ENCODE measurements around the gene C17orf78. TPM values are rescaled to one million over a fixed set of nuclear protein-coding genes. Genes with fewer than 3 reads are reported as not detected.
"Not testable (repeated sequence)": the region's sequence is repeated elsewhere in the genome, so short reads cannot be mapped to it uniquely, and the experiment has no call there.

The C17orf78 gene
- total RNA-seq, 2 experiments from 2014 or later, result not detected

DNA sequence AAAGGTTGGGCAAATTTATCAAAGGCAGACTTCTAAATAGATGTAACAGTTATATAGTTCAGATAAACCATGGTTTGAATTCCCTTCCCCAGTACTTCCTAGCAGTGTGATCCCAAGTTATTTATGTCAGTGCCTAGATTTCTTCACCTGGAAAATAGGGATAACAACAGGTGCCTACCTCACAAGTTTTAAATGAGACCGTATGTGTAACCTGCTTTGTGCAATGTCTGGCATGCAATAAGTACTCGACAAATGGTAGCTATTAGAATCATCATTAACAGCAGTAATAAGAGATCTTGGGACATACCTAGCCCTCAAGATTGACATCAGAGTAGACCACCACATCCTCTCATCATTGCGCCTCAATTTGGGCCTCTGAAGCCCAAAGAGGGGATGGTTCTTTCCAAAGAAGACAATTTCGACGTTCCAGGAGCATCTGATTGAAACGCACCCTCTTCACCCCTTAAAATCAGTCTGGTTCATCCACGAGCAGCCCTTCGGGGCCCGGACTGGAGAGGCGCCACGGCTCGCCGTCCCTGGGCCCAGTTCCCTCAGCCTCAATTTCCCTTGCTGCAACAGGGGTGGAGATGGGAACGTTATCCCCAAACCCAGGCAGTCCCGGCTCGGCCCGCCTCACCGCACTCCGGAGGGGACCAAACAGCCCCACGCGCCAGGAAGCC lies 30.3 kb downstream of the C17orf78 start:
- Mint-ChIP-seq H3K4me1 (peaks cover 35% of the 10 kb centered on the region), H3K36me3 (peaks cover 44% of the 10 kb centered on the region), H3K27ac (peak overlapping the region; percentile 97), H3K9me3 (no peaks in the 10 kb centered on the region), H3K27me3 (no peaks in the 10 kb centered on the region), H3K4me3 (peak overlapping the region; percentile 96)
- no peak for DNase-seq

DNA sequence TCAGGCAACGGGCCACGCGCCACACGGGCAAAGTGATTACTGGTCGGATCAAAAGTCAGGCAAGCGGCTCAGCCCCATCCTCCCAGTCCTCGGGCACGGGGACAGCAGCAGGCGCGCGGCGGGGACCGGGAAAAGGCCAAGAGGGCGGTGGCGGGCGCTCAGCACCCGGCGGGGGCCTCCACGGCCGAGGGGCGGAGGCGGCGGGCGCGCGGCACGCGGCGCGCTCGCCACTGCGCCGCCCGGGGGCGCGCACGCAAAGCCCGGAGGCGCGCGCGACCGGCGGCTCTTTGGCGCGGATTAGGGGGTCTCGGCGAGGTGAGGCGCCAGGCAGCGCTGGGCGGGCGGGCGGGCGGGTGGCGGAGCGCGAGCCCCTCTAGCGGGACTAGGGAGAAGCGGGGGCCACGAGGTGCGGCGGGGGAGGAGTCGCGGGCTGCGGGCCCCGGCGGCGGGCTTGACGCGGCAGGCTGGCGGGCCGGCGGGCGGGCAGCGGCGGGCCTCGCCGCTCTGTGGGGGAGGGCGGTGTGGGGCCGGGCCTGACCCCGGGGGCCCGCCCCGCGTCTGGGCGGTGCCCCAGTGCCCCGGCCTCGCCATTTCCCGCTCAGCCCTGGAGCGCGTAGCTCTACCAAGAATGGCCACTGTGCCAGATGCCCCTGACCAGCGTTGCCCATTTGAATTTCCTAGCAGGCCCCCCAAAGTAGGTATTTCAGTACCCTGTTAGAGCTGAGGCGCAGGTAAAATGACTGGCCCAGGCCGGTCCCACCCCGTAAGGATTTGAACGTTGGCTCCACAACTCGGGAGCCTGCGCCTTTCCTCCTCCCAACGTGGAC lies 31.1 kb downstream of the C17orf78 start, which contains the start of the genes ACACA and TADA2A:
Gene ACACA, minus strand, starts transcription at position 202 of the 827 bp plus-strand sequence. CDS start 537 bp downstream, outside the sequence.
Gene TADA2A, plus strand, starts transcription at position 252 of the 827 bp plus-strand sequence. CDS start 4,480 bp downstream, outside the sequence.
- no peaks in the 10 kb centered on the region for H3K27me3 Mint-ChIP-seq
- H3K36me3 Mint-ChIP-seq, result peaks cover 46% of the 10 kb centered on the region
- peaks cover 36% of the 10 kb centered on the region for H3K4me1 Mint-ChIP-seq
- DNase-seq, result peak; percentile 88
- H3K9me3 Mint-ChIP-seq, result no peaks in the 10 kb centered on the region
- peak within 1 kb of the TSS; percentile 96 for H3K4me3 Mint-ChIP-seq
- H3K27ac Mint-ChIP-seq, result peak within 1 kb of the TSS; percentile 97

DNA sequence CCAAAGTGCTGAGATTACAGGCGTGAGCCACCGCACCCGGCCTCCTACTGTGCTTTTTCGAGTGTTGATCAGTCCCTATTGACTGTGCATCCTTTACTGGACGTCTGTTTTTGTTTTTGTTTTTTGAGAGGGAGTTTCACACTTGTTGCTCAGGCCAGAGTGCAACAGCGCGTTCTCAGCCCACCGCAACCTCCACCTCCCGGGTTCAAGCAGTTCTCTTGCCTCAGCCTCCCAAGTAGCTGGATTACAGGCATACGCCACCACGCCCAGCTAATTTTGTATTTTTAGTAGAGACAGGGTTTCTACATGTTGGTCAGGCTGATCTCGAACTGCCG lies 32.3 kb downstream of the C17orf78 start:
- not testable (repeated sequence) for DNase-seq, H3K9me3 Mint-ChIP-seq, H3K27me3 Mint-ChIP-seq
- H3K36me3 Mint-ChIP-seq, result peaks cover 52% of the 10 kb centered on the region
- peak overlapping the region; percentile 89 for H3K4me3 Mint-ChIP-seq
- H3K27ac Mint-ChIP-seq, result peak overlapping the region; percentile 97
- H3K4me1 Mint-ChIP-seq, result peaks cover 36% of the 10 kb centered on the region

DNA sequence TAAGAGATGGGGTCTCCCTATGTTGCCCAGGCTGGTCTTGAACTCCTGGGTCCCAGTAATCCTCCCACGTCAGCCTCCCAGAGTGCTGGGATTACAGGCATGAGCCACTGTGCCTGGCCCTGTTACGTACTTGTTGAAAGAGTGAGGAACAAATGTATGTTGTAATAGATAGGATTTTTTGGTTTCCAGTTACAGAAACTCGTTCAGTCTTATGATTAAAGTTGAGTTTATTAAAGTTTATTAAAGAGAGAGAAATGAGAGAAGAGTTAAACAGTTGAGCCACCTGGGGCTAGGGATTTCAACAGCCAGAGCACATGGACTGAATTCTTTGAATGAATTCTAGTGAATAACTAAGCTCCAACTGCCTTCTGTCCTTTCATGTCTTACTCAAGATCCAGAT lies 34.6 kb downstream of the C17orf78 start:
- no peak for DNase-seq
- Mint-ChIP-seq H3K4me3 (no peak overlapping the region), H3K27ac (no peak overlapping the region), H3K4me1 (peaks cover 22% of the 10 kb centered on the region), H3K36me3 (peaks cover 56% of the 10 kb centered on the region), H3K9me3 (no peaks in the 10 kb centered on the region), H3K27me3 (no peaks in the 10 kb centered on the region)

DNA sequence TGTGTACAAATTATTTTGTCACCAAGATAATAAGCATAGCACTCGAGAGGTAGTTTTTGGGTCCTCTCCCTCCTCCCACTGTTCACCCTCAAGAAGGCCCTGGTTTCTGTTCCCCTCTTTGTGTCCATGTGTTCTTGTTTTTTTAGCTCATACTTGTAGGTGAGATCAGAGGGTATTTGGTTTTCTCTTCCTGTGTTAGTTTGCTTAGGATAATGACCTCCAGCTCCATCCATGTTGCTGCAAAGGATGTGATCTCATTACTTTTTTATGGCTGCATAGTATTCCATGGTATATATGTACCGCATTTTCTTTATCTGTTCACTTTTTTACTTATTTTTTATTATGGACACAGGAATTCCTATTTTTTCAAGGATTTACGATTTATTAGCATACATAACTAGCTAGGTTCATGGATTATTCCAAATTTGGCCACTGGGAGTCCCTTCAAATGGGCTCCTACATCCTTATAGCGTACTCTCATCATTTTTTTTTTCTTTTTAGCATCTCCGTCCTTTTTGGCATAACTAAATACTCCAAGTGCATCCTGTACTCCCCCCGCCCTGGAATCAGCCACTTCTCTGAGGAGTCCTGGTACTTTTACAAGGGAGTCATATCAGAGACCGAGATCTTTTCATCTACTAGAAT lies 38.2 kb downstream of the C17orf78 start:
- Mint-ChIP-seq H3K4me3 (no peak overlapping the region), H3K27ac (no peak overlapping the region), H3K4me1 (peaks cover 15% of the 10 kb centered on the region), H3K27me3 (no peaks in the 10 kb centered on the region), H3K9me3 (no peaks in the 10 kb centered on the region), H3K36me3 (peaks cover 42% of the 10 kb centered on the region)
- DNase-seq, result no peak

DNA sequence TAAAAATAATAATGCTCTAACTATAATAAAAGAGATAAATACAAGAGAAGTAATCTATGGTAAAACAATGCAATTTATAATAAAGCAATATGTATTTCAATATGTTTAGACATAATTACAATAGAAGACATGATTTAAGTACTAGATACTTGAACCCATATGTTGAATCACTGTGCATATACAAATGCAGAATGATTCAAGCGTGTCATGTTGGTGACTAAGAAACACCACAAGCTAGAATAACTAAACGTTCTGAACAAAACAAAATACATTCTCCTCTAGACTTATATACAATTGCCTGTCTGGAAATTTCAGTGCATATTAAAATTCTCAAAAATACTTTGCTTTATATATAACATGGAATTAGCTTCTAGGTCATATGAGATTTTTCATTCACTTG lies 42.1 kb downstream of the C17orf78 start:
- DNase-seq, result no peak
- Mint-ChIP-seq H3K4me1 (peaks cover 5% of the 10 kb centered on the region), H3K27me3 (no peaks in the 10 kb centered on the region), H3K27ac (no peak overlapping the region), H3K36me3 (peaks cover 33% of the 10 kb centered on the region), H3K9me3 (no peaks in the 10 kb centered on the region), H3K4me3 (no peak overlapping the region)

DNA sequence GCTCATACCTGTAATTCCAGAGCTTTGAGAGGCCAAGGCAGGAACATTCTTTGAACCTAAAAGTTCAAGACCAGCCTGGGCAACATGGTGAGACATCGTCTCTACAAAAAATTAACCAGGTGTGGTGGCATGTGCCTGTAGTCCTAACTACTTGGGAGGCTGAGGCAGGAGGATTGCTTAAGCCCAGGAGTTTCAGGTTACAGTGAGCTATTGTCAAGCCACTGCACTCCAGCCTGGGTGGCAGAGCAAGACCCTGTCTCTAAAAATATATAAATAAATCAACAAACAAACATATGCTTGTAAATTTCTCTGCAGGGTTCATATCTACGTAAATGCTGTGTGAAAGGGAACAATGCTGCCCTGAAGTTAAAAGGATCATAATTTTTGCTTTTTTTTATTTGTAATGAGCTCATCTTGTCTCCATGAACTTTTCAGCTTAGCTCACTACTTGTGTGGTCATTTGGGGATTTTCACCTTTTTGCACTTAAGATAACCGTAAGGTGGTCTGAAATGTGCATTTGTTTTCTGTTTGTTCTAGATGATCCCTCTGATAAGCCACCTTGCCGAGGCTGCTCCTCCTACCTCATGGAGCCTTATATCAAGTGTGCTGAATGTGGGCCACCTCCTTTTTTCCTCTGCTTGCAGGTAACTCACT lies 47.3 kb downstream of the C17orf78 start:
- no peaks in the 10 kb centered on the region for H3K4me1 Mint-ChIP-seq
- DNase-seq, result no peak
- no peaks in the 10 kb centered on the region for H3K27me3 Mint-ChIP-seq
- peak overlapping the region; percentile 20 for H3K27ac Mint-ChIP-seq
- no peak overlapping the region for H3K4me3 Mint-ChIP-seq
- no peaks in the 10 kb centered on the region for H3K9me3 Mint-ChIP-seq
- H3K36me3 Mint-ChIP-seq, result peaks cover 21% of the 10 kb centered on the region

DNA sequence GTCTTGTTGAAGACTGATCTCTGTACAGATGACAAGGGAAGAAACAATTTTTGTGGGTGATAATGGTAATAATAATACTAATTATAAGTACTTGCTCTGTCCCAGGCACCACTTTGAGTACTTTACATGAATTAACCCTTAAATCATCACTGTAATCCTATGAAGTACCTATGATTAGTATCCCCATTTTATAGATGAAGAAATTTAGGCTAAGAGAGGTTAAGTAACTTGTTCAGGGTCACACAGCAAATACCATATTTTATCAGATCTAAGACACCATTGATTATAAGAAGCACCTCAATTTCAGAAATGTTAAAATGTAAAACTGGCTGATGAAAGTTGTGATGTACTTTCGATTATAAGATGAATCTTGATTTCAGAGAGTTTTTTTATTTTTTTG lies 49.5 kb downstream of the C17orf78 start:
- no peak overlapping the region for H3K4me3 Mint-ChIP-seq
- DNase-seq, result no peak
- no peak overlapping the region for H3K27ac Mint-ChIP-seq
- H3K27me3 Mint-ChIP-seq, result no peaks in the 10 kb centered on the region
- peaks cover 27% of the 10 kb centered on the region for H3K36me3 Mint-ChIP-seq
- H3K9me3 Mint-ChIP-seq, result no peaks in the 10 kb centered on the region
- H3K4me1 Mint-ChIP-seq, result peaks cover 12% of the 10 kb centered on the region

DNA sequence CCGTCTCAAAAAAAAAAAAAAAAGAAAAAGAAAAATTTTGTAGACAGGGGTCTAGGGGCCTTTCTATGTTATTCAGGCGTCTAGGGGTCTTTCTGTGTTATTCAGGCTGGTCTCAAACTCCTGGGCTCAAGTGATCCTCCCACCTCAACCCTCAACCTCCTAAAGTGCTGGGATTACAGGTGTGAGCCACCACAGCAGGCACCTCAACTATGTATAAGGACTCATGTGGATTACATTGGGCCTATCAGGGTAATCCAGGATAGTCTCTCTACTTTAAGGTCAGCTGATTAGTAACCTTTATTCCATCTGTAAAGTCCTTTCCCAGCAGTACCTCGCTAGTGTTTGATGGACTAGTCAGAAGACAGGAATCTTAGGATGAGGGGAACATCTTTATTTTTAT lies 53.3 kb downstream of the C17orf78 start:
- peaks cover 27% of the 10 kb centered on the region for H3K4me1 Mint-ChIP-seq
- no peaks in the 10 kb centered on the region for H3K9me3 Mint-ChIP-seq
- no peaks in the 10 kb centered on the region for H3K27me3 Mint-ChIP-seq
- DNase-seq, result no peak
- H3K4me3 Mint-ChIP-seq, result no peak overlapping the region
- H3K27ac Mint-ChIP-seq, result peak overlapping the region; percentile 95
- peaks cover 41% of the 10 kb centered on the region for H3K36me3 Mint-ChIP-seq

DNA sequence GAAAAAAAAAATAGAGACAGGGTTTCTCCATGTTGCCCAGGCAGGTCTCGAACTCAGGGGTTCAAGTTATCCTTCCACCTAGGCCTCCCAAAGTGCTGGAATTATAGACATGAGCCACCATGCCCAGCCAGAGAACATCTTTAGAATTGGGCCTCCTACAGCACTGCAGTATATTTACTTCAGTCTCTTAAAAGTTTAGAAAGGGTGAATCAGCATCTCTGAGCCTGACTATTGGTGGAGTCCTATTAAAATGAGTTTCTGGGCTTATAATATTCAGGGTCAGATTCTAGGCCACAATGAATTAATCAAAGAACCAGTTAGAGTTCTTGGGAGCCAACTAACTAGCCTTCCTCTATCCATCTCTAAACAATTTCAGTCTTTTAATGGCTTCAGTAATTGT lies 53.7 kb downstream of the C17orf78 start:
- Mint-ChIP-seq H3K4me3 (peak overlapping the region; percentile 54), H3K36me3 (peaks cover 44% of the 10 kb centered on the region), H3K27me3 (no peaks in the 10 kb centered on the region)

DNA sequence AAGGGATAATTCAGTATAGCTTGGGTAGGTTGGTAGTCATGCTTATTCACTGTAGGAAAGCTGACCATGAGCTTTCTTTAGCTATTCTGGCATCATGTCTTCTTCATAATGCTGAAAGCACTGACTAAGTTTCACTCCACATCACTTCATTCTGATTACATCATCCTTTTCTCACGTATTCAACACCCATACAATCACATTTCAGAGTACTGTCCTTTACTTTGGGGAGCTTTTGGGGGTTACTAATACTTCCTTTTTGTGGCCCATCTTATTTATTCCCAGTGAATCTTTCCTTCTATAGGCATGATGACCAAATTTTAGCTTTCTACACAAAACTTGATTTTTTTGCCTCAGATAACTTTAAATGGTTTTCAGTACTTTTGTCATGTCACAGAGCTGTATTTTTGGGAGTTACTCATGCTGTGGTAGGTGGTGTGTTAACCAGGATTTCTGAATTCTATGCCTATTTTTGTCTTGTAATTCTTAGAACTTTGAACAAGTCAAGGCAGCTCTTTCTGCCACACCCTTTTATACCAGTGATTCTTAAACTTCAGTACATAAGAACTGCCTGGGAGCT lies 54.4 kb downstream of the C17orf78 start:
- H3K27me3 Mint-ChIP-seq, result no peaks in the 10 kb centered on the region
- peaks cover 27% of the 10 kb centered on the region for H3K4me1 Mint-ChIP-seq
- H3K36me3 Mint-ChIP-seq, result peaks cover 42% of the 10 kb centered on the region
- DNase-seq, result no peak
- H3K9me3 Mint-ChIP-seq, result no peaks in the 10 kb centered on the region
- peak overlapping the region; percentile 95 for H3K27ac Mint-ChIP-seq
- peak overlapping the region; percentile 54 for H3K4me3 Mint-ChIP-seq

More for the DNA sequence above, 53.7 kb downstream of the C17orf78 start:
- no peak for DNase-seq
- H3K27ac Mint-ChIP-seq, result peak overlapping the region; percentile 95
- H3K9me3 Mint-ChIP-seq, result no peaks in the 10 kb centered on the region
- peaks cover 27% of the 10 kb centered on the region for H3K4me1 Mint-ChIP-seq

DNA sequence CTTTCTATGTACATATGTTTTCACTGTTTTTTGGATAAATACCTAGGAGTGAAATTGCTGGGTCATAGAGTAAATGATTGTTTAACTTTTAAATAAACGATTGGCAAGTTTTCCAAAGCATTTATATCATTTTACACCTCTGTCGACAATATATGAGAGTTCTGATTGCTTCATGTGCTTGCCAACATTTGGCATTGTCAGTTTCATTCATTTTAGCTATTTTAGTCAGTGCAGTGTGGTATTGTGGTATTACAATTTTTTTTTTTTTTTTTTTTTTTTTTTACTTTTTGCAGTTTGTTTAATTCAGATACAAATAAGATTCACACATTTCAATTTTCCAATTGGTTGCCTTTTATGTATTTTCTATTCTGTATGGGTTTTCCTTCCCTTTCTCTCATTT lies 56.9 kb downstream of the C17orf78 start:
- no peak for DNase-seq
- Mint-ChIP-seq H3K9me3 (no peaks in the 10 kb centered on the region), H3K27me3 (no peaks in the 10 kb centered on the region), H3K4me1 (peaks cover 27% of the 10 kb centered on the region), H3K36me3 (peaks cover 34% of the 10 kb centered on the region), H3K4me3 (no peak overlapping the region), H3K27ac (no peak overlapping the region)

DNA sequence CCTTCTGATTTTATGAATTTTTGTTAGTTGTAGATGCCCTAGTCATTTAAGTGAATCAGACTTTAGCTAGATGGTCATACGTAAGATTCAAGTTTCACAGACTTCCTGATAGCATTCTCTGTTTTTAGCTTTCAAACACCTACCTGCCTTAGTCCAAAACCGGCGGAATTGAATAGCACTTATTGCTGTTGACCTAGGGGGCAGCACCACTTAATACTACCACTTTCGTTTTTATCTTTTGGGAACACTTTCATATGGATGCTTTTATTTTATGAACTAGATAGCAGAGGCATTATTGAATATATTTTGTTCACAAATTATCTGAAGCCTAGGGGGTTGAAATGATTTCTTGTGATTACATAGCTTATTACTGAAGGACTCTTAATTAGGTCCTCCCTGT lies 62.4 kb downstream of the C17orf78 start:
- H3K27me3 Mint-ChIP-seq, result no peaks in the 10 kb centered on the region
- H3K27ac Mint-ChIP-seq, result no peak overlapping the region
- no peak overlapping the region for H3K4me3 Mint-ChIP-seq
- no peaks in the 10 kb centered on the region for H3K9me3 Mint-ChIP-seq
- DNase-seq, result no peak
- peaks cover 4% of the 10 kb centered on the region for H3K4me1 Mint-ChIP-seq
- H3K36me3 Mint-ChIP-seq, result peaks cover 26% of the 10 kb centered on the region

DNA sequence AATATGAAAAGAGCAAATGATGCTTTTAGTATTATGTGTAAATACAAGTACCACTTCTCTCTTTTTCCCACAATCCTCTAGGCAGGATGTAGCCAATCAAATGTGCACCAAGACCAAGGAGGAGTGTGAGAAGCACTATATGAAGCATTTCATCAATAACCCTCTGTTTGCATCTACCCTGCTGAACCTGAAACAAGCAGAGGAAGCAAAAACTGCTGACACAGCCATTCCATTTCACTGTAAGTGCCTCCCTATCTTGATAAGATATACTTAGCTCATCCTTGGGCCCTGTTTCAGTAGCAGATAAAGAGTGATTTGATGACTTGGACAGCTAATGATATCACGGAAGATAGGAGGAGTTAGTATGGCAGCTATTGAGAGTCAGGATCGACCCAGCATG lies 64.6 kb downstream of the C17orf78 start:
- peaks cover 3% of the 10 kb centered on the region for H3K4me1 Mint-ChIP-seq
- no peaks in the 10 kb centered on the region for H3K27me3 Mint-ChIP-seq
- H3K9me3 Mint-ChIP-seq, result no peaks in the 10 kb centered on the region
- no peak for DNase-seq
- H3K36me3 Mint-ChIP-seq, result peaks cover 20% of the 10 kb centered on the region
- no peak overlapping the region for H3K4me3 Mint-ChIP-seq
- no peak overlapping the region for H3K27ac Mint-ChIP-seq
